Endometrial microvascular endothelial cells (primary cell): ENCODE results near the gene KCNIP4. TPM values are rescaled to one million over a fixed set of nuclear protein-coding genes. Genes with fewer than 3 reads are reported as not detected.

ENCODE experiments used
- in situ Hi-C: cut with HindIII; loops from 2 replicates; pipeline ENCODE4 v1.10.0; 2017; ENCODE audit warnings: low sequenced_read_pairs, low pct_unique_long_range_greater_than_20kb; ENCODE audit errors: inconsistent ontology term
- total RNA-seq: library from RNA; depleted of rRNA; stranded (reverse); fragments of >200 nt; gene quantifications from one replicate; pipeline ENCODE4 v1.2.3, GENCODE V29; 2015; ENCODE audit errors: inconsistent ontology term

Gene KCNIP4
- total RNA-seq, 1 donor from 2014 or later, result not detected

DNA sequence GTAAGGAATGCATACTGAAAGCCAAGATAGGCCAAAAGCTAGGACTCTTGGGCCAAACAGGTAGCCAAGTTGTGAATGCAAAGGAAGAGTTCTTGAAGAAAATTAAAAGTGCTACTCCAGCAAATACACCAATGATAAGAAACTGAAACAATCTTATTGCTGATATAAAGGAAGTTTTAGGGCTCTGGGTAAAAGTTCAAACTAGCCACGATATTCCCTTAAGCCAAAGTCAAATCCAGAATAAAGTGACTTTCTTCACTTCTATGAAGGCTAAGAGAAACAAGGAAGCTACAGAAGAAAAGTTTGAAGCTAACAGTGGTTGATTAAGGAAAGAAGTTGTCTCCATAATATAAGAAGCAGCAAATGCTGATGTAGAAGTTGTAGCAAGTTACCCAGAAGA is 850.7 kb downstream of the KCNIP4 start:
- in situ Hi-C loops, result no loop called here

- in situ Hi-C loops, result no loop called here
Observed at GRCh38 chr4:21097026-21097425, 851.5 kb downstream of the KCNIP4 start.

DNA sequence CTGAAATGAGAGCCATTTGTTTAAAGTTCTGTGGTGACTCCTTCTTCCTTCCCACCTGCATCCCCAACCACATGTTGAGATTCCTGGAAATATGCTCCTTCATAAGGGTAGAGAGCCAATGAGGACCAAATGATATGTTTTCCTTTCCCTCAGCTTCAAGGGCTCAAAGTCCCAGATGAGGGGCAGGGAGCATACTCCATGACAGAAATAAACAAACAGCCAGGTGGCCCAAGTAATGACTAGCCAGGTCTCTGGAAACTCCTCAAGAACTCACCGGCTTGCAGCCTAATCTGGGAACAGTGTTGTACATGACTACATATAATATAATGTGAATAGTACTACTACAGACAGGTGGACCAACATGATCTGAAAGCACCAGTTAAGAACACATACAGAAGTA is 856.0 kb downstream of the KCNIP4 start:
- in situ Hi-C loops, result no loop called here

- in situ Hi-C loops, result no loop called here
Observed at GRCh38 chr4:21090094-21090666, 858.4 kb downstream of the KCNIP4 start.

- in situ Hi-C loops, result no loop called here
Observed at GRCh38 chr4:21083413-21083812, 865.2 kb downstream of the KCNIP4 start.

- in situ Hi-C loops, result no loop called here
Observed at GRCh38 chr4:21077967-21078366, 870.6 kb downstream of the KCNIP4 start.

- in situ Hi-C loops, result no loop called here
Observed at GRCh38 chr4:21067351-21067750, 881.2 kb downstream of the KCNIP4 start.

DNA sequence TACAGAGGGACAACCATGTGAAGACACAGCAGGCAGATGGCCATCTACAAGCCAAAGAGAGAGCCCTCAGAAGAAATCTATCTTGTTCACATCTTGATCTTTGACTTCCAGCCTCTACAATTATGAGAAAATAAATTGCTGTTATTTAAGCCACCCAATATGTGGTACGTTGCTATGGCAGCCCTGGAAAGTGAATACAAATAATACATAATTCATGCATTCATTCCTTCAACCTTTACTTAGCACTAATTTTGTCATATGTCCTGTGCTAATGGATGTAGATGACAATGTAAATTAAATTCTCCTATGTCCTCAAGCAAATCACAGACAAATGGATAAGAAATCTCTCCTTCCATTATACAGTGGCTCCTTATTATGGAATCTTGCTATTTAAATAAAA is 886.7 kb downstream of the KCNIP4 start:
- in situ Hi-C loops, result no loop called here

- in situ Hi-C loops, result no loop called here
Observed at GRCh38 chr4:21046141-21046540, 902.4 kb downstream of the KCNIP4 start.

DNA sequence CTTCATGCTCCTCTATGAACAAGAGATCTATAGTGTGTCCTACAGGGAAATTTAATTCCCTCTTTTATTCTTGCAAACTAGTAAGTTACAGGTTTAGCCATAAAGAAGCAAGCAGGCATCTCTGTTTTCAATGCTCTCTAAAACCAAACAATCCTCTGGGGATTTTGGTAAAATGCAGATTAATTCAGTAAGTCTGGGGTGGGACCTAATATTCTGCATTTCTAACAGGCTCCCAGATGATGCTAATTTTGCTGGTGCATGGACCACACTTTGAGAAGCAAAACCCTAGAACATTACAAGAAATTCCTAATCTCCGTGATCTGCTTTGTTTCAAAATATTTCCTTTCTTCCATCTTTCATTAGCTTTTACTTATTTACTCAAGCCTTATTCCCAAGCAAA is 903.5 kb downstream of the KCNIP4 start:
- in situ Hi-C loops, result no loop called here

DNA sequence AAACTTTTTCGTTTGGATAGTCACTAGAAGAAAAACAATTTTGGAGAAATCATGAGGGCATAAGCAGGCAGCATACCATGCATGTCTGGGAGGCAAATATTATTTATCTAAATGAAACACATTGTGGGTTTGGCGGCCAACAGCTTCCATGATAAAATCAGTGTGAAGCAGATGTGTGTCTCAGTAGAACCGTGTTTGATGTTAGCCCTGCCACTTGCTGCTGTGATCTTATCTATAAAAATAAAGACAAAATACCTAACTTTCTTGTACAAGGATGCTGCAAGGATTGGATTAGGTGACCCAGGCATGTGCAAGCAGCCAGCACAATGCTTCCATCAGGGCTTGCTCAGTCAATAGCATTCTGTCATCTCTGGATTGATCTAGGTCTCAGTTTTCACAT is 906.9 kb downstream of the KCNIP4 start:
- in situ Hi-C loops, result no loop called here

- in situ Hi-C loops, result no loop called here
Observed at GRCh38 chr4:21034728-21035127, 913.8 kb downstream of the KCNIP4 start.

DNA sequence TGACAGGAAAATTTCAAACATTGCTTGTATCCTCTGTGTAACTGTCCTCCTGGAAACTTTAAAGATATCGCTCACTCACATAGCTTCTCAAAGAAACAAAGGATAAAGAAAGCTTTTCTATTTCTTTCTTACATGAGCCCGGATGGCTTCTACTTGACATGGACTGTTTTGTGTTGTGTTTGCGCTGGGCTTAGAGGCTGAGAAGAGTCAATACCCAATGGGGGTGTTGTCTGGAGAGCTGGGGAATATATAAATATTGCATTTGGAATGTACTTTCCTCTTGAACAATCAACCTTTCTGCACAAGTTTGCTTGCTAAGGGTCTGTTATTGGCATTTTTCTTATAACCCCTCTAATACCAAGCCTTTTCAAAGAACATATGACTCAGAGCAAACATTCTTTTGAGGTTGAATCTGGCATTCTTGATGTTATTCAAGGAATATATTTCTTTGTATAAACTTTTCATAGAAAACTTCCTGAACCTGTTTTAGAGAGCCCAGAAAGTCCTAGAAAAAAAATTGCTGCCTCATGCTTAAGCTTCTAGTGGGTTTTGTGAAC is 916.4 kb downstream of the KCNIP4 start:
- in situ Hi-C loops, result no loop called here

DNA sequence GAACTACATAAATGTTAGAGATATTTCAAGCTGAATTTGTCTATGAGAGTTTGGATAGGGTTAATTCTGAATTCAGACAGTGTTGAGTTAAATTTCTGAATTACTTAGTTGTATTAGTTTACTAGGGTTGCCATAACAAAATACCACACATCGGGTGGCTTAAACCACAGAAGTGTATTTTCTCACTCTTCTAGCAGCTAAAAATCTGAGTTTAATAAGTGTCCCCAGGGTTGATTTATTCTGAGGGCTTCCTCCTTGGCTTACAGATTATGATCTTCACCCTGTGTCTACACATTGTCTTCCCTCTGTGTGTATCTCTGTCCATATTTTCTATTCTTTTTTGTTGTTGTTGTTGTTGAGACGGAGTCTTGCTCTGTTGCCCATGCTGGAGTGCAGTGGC is 929.8 kb downstream of the KCNIP4 start:
- in situ Hi-C loops, result no loop called here

- in situ Hi-C loops, result no loop called here
Observed at GRCh38 chr4:21013501-21013900, 935.1 kb downstream of the KCNIP4 start.

DNA sequence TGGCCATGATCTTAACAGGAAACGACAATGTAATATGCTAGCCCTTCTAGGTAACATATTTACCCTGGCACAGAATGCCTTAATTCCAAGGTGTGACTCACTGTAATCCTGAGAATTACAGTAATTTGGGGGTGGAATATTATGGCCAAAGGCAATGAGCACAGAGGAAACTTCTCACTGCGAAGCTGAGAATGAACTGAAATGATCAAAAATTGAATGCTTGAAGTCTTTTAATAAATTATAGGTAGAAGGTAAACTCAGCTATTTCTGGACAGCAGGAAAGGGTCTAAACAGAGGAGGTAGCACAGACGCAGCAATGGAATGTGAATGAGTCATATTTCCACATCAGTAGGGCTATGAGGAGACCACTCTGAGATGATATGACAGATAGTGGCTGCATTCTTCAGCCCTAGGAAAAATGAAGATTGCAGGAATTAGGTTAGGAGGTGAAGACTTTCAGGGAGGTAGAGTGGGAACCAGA is 935.7 kb downstream of the KCNIP4 start:
- in situ Hi-C loops, result no loop called here

GRCh38 chr4:21011106-21011505 is 937.5 kb downstream of the KCNIP4 start:
- in situ Hi-C loops, result no loop called here

GRCh38 chr4:21009956-21010355 is 938.6 kb downstream of the KCNIP4 start:
- in situ Hi-C loops, result no loop called here

- in situ Hi-C loops, result no loop called here
Observed at GRCh38 chr4:21005647-21006046, 942.9 kb downstream of the KCNIP4 start.

DNA sequence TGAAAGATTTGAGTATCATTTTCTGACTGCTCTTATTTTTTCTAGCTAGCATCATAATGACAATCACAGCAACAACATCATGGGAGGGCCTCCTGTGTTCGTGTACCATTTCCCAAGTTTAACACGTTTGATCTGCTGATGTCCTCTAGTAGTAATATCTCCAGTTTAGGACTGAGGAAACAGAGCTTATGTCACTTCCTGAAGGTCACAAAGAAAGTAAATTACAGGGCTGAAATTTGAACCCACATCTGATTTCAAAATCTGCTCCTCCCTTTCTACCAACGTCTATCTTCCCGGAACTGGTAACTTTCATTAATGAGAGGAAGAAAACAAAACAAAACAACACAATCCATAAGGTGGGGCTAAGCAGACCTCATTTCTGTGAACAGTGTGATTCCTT is 945.6 kb downstream of the KCNIP4 start:
- in situ Hi-C loops, result no loop called here

DNA sequence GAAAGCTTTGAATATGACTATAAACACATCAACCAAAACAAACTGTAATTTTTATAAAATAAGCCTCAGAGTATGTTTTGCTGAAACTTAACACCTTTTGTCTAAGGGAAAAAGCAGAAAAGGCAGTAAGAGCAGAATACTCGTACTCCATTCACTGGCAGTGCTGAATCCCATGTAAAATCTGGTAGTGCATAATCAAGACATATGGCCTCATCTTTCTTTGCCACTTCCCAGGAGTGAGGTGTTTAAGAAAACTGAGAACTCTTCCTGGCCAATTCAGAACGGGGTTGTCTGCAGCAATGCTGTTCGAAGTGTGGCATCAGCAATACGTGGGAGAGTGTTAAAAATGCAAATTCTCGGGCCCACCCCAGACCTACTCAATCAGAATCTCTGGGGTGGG is 946.3 kb downstream of the KCNIP4 start:
- in situ Hi-C loops, result no loop called here
